SK-N-DZ (cell line): Measurements from ENCODE around the gene CA12. TPM values are rescaled to one million over a fixed set of nuclear protein-coding genes. Genes with fewer than 3 reads are reported as not detected.
"Not testable (repeated sequence)": the region's sequence is repeated elsewhere in the genome, so short reads cannot be mapped to it uniquely, and the experiment has no call there.

Experiments used
- DNase-seq: peaks from one replicate; pipeline ENCODE4 v3.0.0-alpha.2; 2015; ENCODE audit warnings: low spot score
- polyA plus RNA-seq, 2 experiments: library from polyadenylated mRNA; depleted of rRNA; stranded (reverse); fragments of >200 nt; gene quantifications; 2 replicates each; pipeline ENCODE4 v1.2.3, GENCODE V29; 2014

Gene CA12
- 0.27 and 0.31 TPM in 2 replicates for polyA plus RNA-seq (2014; cell fraction: cytosol; rRNA removed)
- 0.41 and 0.57 TPM in 2 replicates for polyA plus RNA-seq (2014; cell fraction: nucleus; rRNA removed)

GRCh38 chr15:63381301-63382204 lies at the start of gene CA12:
Gene CA12 (minus strand): TSS chr15:63381846. CDS start chr15:63381720, 126 bp downstream.
- no peak for DNase-seq

DNA sequence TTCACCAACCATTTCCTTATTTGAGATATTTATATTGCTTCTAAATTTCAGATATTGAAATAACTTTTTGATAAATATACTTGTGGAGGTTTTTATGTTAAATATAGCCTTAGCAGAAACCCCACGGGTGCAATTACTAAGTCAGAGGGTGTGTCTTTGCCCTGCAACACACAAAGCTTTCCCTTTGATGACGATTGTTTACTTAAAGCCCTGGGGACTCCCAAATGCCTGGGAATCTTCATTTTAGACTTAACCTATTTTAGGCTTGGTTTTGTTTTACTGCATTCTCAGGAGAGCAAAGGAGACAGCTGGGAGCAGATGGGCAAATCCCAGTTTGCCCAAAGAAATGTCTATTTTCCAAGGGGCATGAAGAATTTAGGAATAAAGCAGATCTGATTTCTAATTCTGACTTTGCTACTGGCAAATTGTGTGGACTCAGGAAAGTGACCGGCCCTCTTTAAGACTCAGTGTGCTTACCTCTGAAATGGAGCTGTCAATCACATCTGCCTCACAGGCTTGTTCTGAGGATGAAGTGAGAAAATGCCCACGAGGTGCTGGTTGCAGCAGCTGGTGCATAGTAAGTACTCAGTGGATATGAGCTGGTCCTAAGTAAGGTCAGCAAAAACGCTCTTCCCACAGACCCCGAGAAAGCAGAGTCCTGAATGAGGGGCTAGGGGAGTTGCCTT lies 49.3 kb upstream of the CA12 start:
- DNase-seq: no peak

- DNase-seq: no peak
Measured at GRCh38 chr15:63426552-63426951, 44.9 kb upstream of the CA12 start.

GRCh38 chr15:63425426-63425985 lies 43.9 kb upstream of the CA12 start:
- no peak for DNase-seq

DNA sequence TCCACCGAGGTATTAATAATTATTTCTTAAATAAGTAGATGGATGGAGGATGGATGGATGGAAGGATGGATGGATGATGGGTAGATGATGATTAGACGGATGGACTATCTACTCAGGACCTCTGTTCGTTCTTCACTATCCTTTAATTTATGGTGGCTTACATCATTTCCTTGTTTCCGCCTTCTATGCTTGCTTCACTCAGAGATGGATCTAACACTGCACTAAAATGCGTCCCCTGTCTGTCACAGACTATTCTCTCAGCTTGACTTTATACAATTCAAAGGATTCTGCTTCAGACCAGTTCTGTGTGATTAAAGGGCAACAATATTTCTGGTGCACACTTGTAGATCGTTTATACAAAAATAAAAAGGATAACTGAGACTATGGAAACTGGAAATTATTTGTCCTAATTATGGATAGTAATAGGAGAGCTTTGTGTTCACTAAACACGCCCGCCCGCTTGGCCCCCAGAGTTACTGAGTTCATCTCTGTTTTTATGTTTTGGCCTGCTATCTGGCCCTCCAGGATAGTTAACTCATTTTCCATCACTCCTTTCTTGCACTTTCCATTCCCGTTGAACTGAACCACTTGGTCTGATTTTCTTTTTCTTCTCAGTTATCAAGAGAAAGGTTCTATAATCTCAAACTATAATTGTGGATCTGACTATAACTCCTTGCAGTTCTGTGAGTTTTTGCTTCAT lies 41.4 kb upstream of the CA12 start:
- no peak for DNase-seq

- no peak for DNase-seq
Measured at GRCh38 chr15:63421433-63421832, 39.8 kb upstream of the CA12 start.

- DNase-seq: no peak
Measured at GRCh38 chr15:63420333-63420747, 38.7 kb upstream of the CA12 start.

GRCh38 chr15:63418811-63419210 lies 37.2 kb upstream of the CA12 start:
- no peak for DNase-seq

- DNase-seq: no peak
Measured at GRCh38 chr15:63417721-63418120, 36.1 kb upstream of the CA12 start.

GRCh38 chr15:63417274-63417673 lies 35.6 kb upstream of the CA12 start:
- DNase-seq: not testable (repeated sequence)

DNA sequence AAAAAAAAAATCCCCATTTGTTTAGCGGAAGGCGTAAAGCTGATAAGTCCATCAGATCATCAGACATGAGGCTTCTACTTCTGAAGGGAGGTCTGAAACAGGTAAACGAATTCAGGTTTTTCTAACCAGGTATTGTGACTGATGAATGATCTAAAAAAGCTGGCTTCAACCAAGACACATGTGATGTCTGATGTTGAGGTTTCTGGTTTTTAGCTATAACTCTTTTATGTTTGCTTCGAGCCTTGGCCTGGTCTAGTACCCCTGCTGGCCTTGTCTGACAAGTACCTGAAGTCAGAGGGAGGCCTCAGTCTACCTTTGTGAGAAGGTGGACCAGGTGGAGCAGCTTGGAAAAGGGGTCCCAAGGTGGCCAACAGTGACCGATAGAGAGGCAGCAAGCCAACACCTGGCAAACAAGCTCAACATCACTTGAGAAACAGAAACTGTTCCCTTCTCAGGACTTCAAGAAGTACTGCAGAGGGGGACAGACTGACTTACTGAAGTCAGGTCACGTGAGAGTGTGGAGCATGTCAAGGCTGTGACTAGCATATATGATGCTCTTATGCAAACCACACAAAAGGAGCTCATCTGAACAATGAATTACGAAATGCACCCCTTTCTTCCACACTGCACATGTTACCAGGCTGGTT lies 33.0 kb upstream of the CA12 start:
- DNase-seq: no peak

- no peak for DNase-seq
Measured at GRCh38 chr15:63412551-63412950, 30.9 kb upstream of the CA12 start.

GRCh38 chr15:63411866-63412265 lies 30.2 kb upstream of the CA12 start:
- DNase-seq: peak; percentile 41

DNA sequence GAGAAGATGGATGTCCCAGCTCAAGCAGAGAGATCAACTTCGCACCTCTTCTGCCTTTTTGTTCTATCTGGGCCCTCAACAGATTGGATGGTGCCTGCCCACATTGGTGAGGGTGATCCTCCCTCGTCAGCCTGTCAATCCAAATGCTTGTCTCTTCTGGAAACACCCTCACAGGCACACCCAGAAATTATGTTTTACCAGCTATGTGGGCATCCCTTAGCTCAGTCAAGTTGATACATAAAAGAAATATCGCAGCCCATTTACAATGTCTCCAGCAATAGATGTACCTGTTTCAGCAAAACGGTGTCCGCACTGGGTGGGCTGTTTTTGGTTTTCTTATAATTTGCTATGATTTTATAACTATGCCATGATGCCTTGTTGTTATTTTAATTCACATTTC lies 27.5 kb upstream of the CA12 start:
- no peak for DNase-seq

DNA sequence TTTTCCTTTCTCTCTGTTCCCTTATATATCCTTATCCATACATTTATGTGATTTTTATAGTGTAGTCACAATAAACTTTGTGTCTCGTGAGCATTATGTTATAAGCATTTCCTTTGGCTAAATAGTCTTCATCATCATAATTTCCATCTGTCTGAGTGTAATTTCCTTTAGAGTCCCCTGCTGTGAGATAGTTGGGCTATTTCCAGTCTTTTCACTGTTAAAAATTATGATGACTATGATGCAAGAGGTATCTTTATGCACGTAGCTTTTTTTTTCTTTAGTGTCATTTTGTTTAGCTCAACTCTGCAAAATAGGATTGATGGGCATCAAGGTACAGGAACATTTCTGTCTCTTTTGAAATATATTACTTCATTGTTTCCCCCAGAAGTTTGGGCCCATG lies 26.9 kb upstream of the CA12 start:
- DNase-seq: no peak

DNA sequence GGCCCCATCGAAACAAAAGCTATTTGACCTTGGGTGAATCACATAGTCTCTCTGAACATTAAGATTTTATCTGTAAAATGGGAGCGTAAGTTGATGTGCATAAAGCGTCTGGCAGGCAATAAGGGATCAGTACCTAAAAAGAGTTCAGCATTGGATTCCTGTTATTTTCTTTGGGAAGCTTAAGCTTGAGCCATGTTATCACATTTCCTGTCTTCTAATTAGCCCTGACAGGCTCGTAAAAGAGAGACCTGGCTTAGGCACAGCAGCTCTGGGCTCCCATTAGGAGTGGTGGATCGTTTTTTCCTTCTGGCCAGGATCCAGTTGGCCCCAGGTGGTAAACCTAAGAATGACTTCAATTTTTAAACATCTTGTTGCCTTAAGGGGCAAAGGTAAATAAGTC lies 26.0 kb upstream of the CA12 start:
- DNase-seq: peak; percentile 67

DNA sequence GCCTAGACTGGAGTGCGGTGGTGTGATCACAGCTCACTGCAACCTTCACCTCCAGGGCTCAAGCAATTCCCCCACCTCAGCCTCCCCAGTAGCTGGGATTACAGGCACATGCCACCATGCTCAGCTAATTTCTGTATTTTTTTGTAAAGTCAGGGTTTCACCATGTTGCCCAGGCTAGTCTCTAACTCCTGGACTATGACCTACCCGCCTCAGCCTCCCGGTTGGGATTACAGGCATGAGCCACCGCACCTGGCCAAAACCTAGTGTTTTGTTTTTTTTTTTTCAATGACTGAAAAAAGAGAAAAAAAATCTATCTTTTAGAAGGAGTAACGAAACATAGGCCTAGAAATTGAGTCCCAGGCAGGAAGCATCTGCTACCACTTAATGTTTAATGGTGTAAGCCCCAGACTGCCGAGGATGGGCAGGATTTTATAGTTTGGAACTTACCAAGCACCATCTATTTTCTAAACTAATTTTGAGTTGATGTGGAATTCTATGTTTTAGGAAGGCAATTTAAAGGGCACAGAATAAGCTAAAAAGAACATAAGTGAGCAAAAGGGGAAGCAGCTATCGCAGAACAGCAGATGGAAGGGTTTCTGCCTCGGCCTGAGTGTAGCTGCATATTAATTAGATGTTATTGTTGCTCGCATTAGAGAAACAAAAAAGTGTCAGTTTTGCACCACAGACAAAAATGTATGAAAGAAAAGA lies 24.2 kb upstream of the CA12 start:
- no peak for DNase-seq

DNA sequence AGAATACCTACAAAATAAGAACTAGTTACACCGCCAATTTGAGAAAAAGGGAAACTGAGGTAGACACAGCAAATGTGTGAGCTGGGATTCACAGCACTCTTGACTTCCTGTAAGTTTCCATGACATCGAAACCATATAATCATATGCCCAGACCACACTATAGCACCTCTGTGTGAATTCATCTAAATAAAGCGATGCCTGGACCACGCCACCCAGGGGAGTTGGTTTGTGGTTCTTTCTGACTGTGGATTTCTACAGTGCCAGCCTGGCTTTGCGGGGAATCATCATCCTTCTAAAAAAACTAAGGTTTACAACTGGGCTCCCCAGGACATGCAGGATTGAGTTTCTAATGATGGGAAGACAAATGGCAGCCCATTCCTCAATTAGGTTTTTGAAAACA lies 23.5 kb upstream of the CA12 start:
- no peak for DNase-seq

DNA sequence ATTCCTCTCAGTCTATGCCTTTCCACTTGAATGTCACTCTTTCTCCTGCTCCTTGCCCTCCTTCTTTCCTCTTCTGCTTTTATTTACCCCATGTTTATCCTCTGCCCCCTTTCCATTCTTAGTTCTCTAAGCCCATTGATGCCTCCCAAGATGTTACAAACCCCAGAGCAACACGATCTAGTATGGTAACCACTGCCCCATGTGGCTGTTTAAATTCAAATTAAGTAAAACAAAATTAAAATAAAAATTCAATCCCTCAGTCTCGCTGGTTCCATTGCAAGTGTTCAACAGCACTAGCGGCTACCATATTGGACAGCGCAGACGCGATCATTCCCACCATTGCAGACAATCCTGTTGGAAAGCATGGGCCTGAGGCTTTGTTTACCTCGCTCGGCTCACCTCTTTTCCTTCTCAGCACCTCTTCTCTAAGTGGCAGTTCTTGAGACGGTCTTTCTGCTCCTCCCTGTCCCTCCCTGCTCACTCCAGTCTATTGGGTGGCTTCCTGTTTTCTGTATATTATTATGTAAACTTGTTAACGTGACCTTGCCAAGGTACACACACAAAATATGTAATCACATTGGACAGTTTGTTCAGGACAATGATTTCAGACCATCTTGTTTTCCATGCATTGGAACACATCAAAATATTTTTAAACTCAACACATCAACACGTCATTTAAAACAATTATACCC lies 21.8 kb upstream of the CA12 start:
- DNase-seq: no peak
